Tibial nerve (tissue), 3 donors: Measurements from ENCODE around the gene OR51M1.

ENCODE experiments used
- POLR2A ChIP-seq, 2 donors: fragments of 450-650 bp; IDR thresholded peaks; one replicate each; pipeline ENCODE4 v1.6.1; 2017; ENCODE audit warnings: antibody characterized with exemption in 2 of 2, mild to moderate bottlenecking in 2 of 2, moderate library complexity in 2 of 2
- TF ChIP-seq, protein P1 (sequence below), 5 experiments: fragments of 200-600 bp in 3 of 5; fragments of 450-650 bp in 2 of 5; sonication (generic) in 3 of 5; IDR thresholded peaks; one replicate each; pipeline ENCODE4 v1.5.1; 2016 to 2019; ENCODE audit warnings: antibody characterized with exemption in 5 of 5, mild to moderate bottlenecking in 3 of 5, moderate library complexity in 2 of 5

DNA sequence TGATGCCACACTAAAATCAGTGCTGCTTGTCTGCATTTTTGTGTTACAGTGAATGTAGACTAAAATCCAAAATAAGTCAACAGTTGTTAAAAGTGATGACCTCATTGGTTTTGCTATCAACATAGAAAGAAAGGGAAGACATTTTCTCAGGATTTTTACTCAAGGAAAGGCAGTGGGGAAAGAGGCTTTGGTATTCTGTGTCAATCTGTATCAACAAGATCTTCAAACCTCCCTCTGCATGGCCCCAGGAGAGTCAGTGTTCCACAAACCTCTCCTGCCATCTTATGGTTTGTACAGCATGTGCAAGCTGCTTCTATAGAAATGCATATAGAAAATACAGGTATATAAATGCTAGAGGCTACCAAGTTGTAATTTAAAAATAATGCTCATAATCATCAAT, 13.8 kb upstream of the OR51M1 start:
- TF ChIP-seq, protein P1, sequence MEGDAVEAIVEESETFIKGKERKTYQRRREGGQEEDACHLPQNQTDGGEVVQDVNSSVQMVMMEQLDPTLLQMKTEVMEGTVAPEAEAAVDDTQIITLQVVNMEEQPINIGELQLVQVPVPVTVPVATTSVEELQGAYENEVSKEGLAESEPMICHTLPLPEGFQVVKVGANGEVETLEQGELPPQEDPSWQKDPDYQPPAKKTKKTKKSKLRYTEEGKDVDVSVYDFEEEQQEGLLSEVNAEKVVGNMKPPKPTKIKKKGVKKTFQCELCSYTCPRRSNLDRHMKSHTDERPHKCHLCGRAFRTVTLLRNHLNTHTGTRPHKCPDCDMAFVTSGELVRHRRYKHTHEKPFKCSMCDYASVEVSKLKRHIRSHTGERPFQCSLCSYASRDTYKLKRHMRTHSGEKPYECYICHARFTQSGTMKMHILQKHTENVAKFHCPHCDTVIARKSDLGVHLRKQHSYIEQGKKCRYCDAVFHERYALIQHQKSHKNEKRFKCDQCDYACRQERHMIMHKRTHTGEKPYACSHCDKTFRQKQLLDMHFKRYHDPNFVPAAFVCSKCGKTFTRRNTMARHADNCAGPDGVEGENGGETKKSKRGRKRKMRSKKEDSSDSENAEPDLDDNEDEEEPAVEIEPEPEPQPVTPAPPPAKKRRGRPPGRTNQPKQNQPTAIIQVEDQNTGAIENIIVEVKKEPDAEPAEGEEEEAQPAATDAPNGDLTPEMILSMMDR (IDR thresholded peaks at IDR 0.05), result no peak
- TF ChIP-seq POLR2A (IDR thresholded peaks at IDR 0.05), result no peak
